Stromal cell of bone marrow (primary cell): Measurements from ENCODE around the gene CMTM7.

Source experiments
- DNase-seq: peaks from one replicate; pipeline ENCODE4 v3.0.0-alpha.2; 2012; ENCODE audit warnings: low read depth

The CMTM7 gene

GRCh38 chr3:32414522-32415202 lies 23.0 kb downstream of the CMTM7 start:
- DNase-seq: no peak

GRCh38 chr3:32419742-32420125 lies 28.1 kb downstream of the CMTM7 start:
- no peak for DNase-seq

DNA sequence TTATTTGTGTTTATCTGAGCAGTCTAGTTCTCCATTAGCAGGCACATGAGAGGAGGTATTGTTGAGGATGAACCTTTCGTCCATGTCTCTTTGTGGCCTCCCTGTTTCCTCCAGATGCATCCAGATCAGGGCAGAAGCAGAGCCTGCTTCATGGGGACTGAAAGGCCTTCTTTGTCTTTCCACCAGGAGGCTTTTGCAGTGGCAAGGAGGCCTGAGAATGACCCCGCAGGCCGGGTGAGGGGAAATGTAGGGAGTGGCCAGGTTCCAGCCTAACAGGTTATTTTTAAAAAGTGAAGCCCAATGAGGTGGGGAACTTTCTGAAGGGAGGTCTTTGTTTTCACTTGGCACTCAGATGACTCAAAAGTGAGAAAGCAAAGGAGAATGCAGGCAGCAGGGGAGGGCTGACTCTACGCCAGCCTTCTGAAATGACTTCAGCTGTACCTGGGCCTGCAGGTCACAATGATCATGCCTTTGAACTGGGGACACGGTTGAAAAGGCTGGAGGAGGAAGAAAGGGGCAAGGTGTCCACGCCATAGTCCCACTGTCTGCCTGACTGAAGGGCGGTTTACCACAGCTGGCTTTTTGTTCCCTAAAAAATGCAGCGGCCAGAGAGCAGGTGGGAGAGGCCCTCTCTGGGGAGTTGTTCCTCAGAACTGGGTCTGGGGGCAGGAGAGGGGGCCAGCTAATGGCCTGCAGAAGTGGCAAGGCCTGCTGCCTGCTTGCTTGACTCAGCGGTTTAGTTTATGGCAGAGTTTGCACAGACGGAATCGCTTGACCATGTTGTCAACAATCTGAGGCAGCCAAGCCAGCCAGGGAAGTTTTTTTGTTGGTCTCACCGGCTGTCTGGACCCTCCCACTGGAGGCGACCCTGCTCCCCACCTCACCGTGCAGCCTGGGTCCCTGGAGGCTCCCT lies 28.7 kb downstream of the CMTM7 start:
- DNase-seq: no peak

GRCh38 chr3:32421185-32421584 lies 29.5 kb downstream of the CMTM7 start:
- no peak for DNase-seq

DNA sequence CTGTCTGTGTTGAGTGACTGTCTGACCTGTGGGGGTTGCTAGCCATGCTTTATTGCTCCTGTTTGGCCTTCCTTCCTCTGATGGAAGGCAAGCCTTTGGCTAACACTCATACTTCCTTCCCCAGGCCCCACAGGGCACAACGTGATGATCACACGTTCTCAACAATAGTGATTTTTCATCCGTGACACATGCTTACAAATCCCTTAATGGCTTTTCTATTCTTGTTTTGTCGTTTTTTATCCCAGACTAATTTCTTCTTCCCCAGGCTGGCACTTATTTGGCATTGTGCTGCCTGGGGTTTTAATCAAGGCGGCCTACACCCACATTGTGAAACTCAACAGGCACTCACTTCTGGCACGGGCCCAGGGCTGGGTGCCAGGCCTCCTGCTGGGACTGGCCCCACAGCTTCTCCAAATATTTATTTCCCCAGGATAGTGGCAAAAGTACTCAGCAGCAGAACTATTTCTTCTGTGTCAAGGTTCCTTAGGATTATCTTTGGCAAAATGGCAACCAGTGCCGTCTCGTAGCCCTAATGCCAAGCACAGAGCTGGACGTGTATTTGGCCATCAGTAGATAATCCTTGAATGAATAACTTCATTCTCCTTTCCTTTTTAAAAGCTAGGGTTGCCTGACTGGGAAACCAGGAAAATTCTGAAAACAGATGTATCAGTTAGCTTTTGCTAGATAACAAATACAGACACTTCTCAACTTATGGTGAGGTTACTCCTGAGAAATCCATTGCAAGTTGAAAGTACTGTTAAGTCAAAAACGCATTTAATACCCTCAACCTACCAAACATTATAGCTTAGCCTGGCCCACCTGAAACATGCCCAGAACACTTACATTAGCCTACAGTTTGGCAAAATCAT lies 30.6 kb downstream of the CMTM7 start:
- DNase-seq: peak; percentile 59

DNA sequence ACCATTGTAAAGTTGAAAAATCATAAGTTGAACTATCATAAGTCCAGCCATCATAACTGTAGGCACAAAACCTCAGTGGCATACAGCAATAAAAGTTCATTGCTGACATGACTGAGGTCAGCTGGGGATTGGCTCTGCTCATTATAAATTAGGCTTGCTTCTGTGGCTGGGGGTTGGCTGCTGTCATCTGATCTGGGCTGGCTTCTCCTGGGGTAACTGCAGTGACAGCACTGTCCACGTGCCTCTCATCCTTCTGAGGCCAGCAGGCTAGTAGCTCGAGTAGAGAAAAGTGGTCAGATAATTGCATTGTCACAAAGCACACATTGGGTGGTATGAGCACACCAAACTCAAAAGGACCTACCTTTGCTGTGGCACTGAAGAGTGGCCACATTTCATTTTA lies 31.3 kb downstream of the CMTM7 start:
- no peak for DNase-seq

DNA sequence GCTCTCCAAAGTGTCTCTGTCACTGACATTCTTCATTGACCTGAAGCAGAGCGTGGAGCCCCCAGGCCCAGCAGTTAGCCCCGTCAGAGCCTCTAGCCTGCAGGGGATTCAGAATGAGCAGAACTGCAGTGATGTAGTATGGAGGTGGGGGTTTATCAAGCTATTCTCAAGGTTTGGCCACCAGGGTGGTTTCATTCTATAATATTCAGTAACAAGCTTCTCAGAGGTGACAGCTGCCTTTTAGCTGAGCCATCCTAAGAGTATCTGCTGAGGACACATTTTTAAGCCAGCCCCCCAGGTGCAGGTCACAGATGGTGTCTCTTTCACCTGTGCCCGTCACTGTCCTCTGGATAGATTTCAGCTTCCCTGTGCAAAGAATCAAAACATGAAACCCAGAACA lies 31.9 kb downstream of the CMTM7 start:
- no peak for DNase-seq

DNA sequence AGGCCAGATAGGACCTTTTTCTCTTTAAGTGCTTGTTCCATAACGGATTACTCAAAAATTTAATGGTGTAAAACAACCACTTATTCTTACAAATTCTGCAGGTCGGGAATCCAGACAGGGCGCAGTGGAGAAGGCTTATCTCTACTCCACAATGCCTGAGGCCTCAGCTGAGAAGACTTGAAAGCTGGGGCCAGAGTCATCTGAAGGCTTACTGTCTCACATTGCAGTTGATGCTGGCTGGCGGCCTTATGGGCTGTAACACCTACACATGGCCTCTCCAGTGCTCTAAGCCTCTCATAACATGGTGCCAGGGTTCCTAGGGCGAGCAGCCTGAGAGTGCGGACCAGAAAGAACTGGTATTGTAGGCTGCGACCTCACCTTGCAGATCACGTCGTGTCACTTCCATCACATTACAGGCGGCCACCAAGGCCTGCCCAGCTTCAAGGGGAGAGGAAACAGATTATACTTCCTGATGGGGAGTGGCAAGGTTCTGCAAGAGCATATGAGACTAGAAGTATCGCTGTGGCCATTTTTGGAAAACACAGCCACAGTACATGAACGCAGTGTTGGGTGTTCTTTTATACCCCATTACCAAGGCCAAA lies 32.4 kb downstream of the CMTM7 start:
- DNase-seq: no peak

DNA sequence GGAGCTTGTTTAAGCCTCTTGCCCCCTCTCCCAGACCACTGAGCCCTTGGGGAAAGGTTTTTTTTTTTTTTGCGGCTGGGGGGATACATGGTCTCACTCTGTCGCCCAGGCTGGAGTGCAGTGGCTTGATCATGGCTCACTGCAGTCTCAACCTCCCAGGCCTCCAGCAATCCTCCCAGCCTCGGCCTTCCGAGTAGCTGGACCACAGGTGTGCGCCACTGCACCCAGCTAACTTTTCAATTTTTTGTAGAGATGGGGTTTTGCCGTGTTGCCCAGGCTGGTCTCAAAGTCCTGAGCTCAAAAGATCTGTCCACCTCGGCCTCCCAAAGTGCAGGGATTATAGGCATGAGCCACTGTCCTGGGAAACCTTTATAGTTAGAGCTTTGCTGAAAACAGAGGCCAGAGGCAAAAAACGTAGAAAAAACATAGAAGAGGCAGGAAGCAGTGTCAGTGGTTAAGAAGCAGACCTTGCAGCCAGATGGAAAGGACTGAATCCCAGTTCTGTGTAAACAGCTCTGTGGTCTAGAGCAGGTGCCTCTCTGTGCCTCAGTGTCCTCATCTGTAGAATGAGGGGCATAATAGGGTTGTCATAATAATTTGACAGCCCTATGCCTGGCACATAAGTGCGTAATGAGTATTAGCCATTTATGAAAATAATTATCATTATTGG lies 33.1 kb downstream of the CMTM7 start:
- DNase-seq: no peak

GRCh38 chr3:32428092-32429068 lies 36.7 kb downstream of the CMTM7 start:
- DNase-seq: no peak

- no peak for DNase-seq
These were observed 39.2 kb downstream of the CMTM7 start for GRCh38 chr3:32430900-32431299.

DNA sequence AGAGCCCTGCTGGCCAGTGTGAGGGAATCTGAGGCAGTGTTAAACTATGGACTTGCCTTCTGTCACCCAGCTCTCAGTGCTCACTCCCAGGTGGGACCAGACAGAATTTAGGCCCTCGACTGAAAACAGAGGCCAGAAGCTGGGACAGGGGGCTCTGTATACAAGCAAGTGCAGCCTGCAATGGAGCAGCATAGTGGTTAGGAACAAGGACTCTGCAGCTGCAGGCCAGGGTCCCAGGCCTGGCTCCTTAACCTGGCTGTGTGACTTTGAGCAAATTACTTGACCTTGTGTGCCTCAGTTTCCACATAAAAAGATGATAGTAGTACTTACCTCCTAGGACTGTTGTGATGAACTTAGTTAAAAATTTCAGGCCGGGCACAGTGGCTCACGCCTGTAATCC lies 39.8 kb downstream of the CMTM7 start:
- DNase-seq: no peak

- DNase-seq: no peak
These were observed 40.5 kb downstream of the CMTM7 start for GRCh38 chr3:32432045-32432710.

GRCh38 chr3:32432711-32433530 lies 41.3 kb downstream of the CMTM7 start:
- peak; percentile 17 for DNase-seq

DNA sequence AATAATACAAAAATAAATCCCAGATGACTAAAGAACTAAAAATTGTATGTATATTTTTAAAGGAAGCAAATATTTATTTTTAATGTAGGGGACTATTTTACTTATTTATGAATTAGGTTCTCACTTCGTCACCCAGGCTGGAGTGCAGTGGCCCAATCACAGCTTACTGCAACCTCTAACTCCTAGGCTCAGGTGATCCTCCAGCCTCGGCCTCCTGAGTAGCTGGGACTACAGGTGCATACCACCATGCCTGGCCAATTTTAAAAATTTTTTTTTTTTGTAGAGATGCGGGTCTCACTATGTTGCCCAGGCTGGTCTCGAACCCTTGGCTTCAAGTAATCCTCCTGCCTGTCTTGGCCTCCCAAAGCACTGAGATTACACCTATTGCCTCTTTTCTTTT lies 42.6 kb downstream of the CMTM7 start:
- no peak for DNase-seq

- DNase-seq: no peak
These were observed 44.5 kb downstream of the CMTM7 start for GRCh38 chr3:32435911-32436815.

- no peak for DNase-seq
These were observed 45.1 kb downstream of the CMTM7 start for GRCh38 chr3:32436816-32437189.

DNA sequence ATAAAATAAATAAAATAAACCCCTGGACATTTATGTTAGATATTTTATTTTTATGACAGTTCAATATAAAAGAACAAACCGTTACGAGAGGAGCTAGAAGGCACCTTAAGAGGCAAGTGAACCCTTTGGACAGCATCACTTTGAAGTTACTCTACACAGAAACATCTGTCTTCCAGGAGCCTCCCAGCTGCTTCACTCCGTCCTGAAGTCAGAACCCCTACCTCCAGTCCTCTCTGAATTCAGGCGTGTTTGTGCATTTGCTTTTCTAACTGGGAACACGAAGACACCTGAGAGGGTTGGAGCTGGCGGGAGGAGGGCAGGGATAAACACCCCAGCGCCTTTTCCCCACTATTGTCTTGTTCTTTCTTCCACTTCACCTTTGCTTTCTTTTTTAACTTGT lies 46.2 kb downstream of the CMTM7 start:
- DNase-seq: no peak
